Measurements from ENCODE around the gene TAAR8.
"Not testable (repeated sequence)": the region's sequence is repeated elsewhere in the genome, so short reads cannot be mapped to it uniquely, and the experiment has no call there.

The TAAR8 gene

DNA sequence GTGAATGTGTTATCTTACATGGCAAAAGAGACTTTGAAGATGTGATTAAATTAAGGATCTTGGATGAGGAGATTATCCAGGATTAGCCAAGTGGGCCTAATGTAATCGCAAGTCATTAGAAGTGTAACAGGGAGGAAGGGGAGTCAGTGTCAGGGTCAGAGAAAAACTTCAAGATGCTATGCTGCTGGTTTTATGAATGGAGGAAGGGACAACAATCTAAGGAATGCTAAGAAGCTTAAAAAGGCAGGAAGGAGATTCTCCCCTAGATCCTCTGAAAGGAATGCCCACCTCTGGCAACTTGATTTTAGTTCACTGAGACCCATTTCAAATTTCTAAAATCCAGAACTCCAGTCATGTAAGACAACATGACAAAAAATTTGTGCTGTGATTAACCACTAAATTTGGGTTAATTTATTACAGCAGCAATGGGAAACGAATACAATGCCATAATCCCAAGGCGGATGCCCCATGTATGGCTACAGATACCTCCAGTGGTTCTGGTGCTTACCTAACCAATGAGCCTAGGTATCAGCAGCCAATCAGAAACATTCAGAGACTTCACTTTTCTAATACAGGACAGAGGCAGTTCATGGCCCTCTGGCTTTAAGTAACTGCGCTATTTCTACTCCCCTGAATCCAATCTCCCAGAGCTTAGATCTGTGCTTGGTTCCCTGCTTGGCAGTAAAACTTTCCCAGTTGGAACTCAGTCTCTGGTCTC lies 3.6 kb upstream of the TAAR8 start:
- no peak for DNase-seq

GRCh38 chr6:132551214-132551613 lies 1.3 kb upstream of the TAAR8 start:
- DNase-seq = no peak

DNA sequence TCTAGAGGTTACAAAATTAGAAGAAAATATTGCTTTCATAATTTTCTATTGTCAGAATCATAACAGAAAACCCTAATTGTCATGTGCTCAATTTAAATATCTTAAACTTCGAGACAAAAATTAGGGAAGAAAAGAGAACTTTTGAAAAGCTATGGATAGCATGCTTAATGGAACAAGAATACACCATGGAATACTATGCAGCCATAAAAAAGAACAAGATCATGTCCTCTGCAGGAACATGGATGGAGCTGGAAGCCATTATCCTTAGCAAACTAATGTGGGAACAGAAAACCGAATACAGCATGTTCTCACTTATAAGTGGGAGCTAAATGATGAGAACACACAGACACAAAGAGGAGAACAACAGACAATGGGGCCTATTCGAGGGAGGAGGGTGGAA lies 7.6 kb downstream of the TAAR8 start:
- DNase-seq = not testable (repeated sequence)

- DNase-seq = no peak
Measured at GRCh38 chr6:132566404-132566803, 13.9 kb downstream of the TAAR8 start.

- DNase-seq = no peak
Measured at GRCh38 chr6:132567566-132567965, 15.1 kb downstream of the TAAR8 start.

DNA sequence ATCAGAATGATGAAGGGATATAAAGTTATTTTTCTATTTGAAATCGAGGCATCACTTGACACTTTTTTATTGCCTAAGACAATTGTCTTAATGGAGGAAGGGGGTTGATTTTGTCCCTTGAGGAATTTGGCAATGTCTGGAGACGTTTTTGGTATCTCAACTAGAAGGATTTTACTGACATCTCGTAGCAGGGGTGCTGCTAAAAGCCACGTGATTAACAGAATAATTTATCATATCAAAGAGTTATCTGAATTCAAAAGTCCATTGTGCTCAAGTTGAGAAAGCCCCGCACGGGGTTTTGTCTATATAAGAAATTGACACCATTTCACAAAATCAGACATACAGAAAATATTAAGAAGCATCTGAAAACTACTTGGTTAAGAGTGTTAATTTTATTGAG lies 16.1 kb downstream of the TAAR8 start:
- DNase-seq = no peak

DNA sequence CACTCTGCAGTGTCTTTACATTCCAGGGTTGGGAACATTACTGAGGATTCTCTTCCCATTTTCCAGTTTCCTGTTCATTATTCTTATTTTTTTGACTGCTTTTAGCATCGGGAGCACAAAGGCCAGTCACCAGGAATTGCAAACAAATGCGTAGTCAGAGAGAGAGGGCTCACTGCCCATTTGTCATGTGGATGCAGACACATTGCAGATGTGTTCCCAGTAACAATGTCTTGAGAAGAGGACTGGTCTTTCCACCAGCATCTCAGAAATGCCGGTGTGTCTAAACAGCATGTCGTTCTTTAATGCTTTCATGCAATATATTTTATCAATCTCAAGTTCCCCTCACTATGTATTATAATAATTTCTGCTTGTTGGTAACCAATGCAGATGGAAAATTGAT lies 16.7 kb downstream of the TAAR8 start:
- DNase-seq = no peak

- no peak for DNase-seq
Measured at GRCh38 chr6:132570221-132570777, 17.8 kb downstream of the TAAR8 start, which contains the start of gene TAAR6. TSS of gene TAAR6 (plus strand) at chr6:132570322. CDS start at chr6:132570322, 0 bp downstream.

DNA sequence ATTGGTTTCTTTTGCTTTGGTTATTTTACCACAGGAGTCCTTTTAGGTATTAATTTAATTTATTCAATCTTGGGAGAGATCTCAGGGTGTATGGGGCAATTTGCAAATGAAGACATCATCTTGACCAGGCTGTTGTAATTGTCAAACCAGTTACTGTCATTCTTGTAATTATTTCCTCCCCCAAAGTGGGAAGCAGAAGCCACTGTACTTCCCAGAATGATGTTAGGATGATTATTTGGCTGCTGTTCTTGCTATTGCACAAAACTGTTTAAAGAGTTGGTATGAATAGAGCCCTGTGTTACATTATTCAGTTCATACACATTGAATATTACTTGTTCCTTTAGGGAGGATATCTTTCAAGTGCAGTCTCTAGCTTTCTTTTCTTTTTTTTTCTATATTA lies 19.3 kb downstream of the TAAR8 start:
- no peak for DNase-seq

DNA sequence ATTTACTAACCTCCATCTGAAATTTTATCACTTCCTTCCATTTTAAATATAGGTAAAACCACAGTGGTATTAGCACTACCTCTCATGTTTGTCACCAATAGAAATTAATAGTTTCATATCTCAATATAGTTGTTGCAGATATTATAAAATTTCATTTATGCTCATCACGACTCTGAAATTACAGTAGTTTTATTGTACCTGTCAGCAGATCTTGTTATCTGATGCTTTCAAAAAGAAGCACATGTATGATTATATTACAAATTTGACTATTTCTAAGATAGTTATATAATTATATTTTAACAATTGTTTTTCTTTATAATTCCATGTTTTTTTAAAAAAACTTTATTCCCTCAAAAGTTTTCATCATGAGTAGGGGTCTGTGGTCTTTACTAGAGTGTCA lies 32.2 kb downstream of the TAAR8 start:
- DNase-seq = no peak

DNA sequence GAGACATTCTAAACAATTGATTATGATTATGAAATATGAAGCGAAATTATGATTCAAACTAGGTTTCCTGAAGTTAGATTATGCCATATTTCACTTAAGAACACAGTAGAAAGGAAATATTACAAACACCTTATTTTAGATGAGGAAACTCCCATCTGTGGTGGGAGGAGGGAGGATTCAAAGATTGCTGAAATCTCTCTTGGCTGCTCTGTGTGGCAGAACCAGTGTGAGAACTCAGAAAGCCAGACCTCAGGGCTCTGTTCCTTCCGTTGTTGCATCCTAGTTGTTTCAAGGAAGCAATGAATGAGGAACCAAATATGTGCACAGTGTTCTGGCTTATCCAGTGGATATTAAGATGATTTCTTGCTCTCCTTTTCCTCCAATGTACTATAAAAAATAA lies 35.0 kb downstream of the TAAR8 start:
- no peak for DNase-seq

GRCh38 chr6:132589454-132589853 lies 37.0 kb downstream of the TAAR8 start, which contains the start of gene TAAR5:
TSS of gene TAAR5 (minus strand) at chr6:132589741. CDS start at chr6:132589686, 55 bp downstream.
- no peak for DNase-seq

DNA sequence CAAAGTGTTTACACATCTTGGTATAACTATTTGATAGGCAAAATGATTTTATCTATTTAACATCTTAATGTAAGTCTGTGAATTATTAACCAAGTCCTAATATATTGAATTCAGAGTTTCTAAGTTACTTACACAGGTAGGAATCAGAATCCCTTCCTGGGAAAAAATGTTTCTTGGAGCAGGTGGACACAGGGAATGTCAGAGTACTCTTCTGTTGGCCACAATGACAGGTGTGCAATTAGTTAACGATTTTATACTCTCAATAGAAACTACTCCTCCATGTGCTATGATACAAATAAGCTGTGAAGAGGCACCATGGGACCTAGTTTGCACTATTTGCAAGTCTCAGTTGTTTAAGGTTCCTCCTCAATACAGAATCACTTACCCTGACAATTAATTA lies 37.9 kb downstream of the TAAR8 start:
- no peak for DNase-seq

DNA sequence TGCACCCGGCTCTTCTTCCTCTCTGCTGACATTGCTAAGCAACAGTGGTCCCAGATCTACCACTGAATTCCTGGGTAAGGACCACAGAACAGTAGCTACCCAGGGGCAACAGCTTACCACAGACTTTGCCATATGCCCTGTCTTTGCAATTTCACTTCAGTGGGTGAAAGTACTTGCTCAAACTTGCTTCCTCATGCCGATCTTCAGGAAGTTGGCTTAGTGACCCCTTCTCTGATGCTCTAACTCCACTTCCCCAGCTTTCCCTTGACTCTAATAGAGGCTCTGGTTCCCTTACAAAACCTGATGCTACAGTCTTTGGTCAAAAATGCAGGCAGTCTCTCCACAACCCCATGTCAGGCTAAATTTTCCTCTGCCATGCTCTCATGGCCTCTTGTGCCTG lies 40.4 kb downstream of the TAAR8 start:
- no peak for DNase-seq

GRCh38 chr6:132596201-132596600 lies 43.7 kb downstream of the TAAR8 start:
- no peak for DNase-seq

GRCh38 chr6:132598473-132598872 lies 46.0 kb downstream of the TAAR8 start:
- DNase-seq = no peak

DNA sequence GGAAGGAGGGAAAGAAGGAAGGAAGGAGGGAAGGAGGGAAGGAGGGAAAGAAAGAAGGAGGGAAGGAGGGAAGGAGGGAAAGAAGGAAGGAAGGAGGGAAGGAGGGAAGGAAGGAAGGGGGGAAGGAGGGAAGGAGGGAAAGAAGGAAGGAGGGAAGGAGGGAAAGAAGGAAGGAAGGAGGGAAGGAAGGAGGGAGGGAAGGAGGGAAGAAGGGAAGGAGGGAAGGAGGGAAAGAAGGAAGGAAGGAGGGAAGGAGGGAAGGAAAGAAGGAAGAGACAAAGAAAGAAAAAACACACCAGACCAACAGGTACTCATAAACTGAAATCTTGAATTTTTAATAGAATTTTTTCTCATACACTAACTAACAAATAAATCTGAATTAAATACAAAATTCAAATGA lies 48.4 kb downstream of the TAAR8 start:
- DNase-seq = not testable (repeated sequence)
